Smooth muscle cell (in vitro differentiated cells): Measurements from ENCODE around the gene HELB. TPM values are rescaled to one million over a fixed set of nuclear protein-coding genes. Genes with fewer than 3 reads are reported as not detected.

Experiments
- DNase-seq: peaks from one replicate; lab custom pipeline; 2025; ENCODE audit not compliant: unreplicated experiment; lab: John Stamatoyannopoulos, UW
- H2AFZ ChIP-seq: fragments of 200-600 bp; sonication (generic); 2 replicates; pipeline ENCODE4 v1.6.0; 2016; ENCODE audit warnings: antibody characterized with exemption, low read depth, mild to moderate bottlenecking
- H3F3A ChIP-seq: fragments of 200-600 bp; sonication (generic); 2 replicates; pipeline ENCODE4 v1.6.0; 2017; ENCODE audit warnings: antibody characterized with exemption, low read depth
- H3K27ac ChIP-seq: fragments of 200-600 bp; sonication (generic); 2 replicates; pipeline ENCODE4 v1.5.1; 2016; ENCODE audit warnings: low read depth, mild to moderate bottlenecking
- H3K27me3 ChIP-seq: fragments of 200-600 bp; sonication (generic); 2 replicates; pipeline ENCODE4 v1.6.1; 2016; ENCODE audit warnings: low read depth, mild to moderate bottlenecking
- H3K36me3 ChIP-seq: fragments of 200-600 bp; sonication (generic); 2 replicates; pipeline ENCODE4 v1.5.1; 2016; ENCODE audit warnings: low read depth
- H3K4me1 ChIP-seq: fragments of 200-600 bp; sonication (generic); 2 replicates; pipeline ENCODE4 v1.5.1; 2016; ENCODE audit warnings: low read depth
- H3K4me2 ChIP-seq: fragments of 200-600 bp; sonication (generic); 2 replicates; pipeline ENCODE4 v1.6.0; 2016; ENCODE audit warnings: mild to moderate bottlenecking
- H3K4me3 ChIP-seq: fragments of 200-600 bp; sonication (generic); 2 replicates; pipeline ENCODE4 v1.5.1; 2016; ENCODE audit warnings: mild to moderate bottlenecking
- H3K79me2 ChIP-seq: fragments of 200-600 bp; sonication (generic); 2 replicates; pipeline ENCODE4 v1.6.0; 2016; ENCODE audit warnings: low read depth, mild to moderate bottlenecking
- H3K9ac ChIP-seq: fragments of 200-600 bp; sonication (generic); 2 replicates; pipeline ENCODE4 v1.6.0; 2016; ENCODE audit warnings: low read depth
- H3K9me3 ChIP-seq: fragments of 200-600 bp; sonication (generic); replicated peaks from 2 replicates; pipeline ENCODE4 v1.5.1; 2016; ENCODE audit warnings: low read depth
- H4K20me1 ChIP-seq: fragments of 200-600 bp; sonication (generic); 2 replicates; pipeline ENCODE4 v1.6.0; 2016; ENCODE audit warnings: low read depth
- WGBS: methylation state at CpG from one replicate; pipeline ENCODE4 v1.1.7; 2016; ENCODE audit warnings: low lambda C conversion rate; 5-methylcytosine and 5-hydroxymethylcytosine counted together
- polyA plus RNA-seq: library from polyadenylated mRNA; unstranded; fragments of >200 nt; fragmentation: Nextera tagmentation; extraction: Ambion mirVana; gene quantifications from 2 replicates; pipeline ENCODE4 v1.2.1, GENCODE V29; 2016
- total RNA-seq: library from RNA; depleted of rRNA; stranded (reverse); fragments of >200 nt; gene quantifications from 2 replicates; pipeline ENCODE4 v1.2.3, GENCODE V29; 2014
- TF ChIP-seq, protein P1 (sequence below): fragments of 200-600 bp; sonication (generic); IDR thresholded peaks from 2 replicates; pipeline ENCODE4 v1.5.1; 2017; ENCODE audit warnings: borderline replicate concordance, mild to moderate bottlenecking, antibody characterized with exemption; ENCODE audit not compliant: insufficient read depth, poor library complexity, severe bottlenecking

The HELB gene
- total and polyA plus RNA-seq, 2 experiments from 2014 or later = 1.9 to 5.7 TPM

DNA sequence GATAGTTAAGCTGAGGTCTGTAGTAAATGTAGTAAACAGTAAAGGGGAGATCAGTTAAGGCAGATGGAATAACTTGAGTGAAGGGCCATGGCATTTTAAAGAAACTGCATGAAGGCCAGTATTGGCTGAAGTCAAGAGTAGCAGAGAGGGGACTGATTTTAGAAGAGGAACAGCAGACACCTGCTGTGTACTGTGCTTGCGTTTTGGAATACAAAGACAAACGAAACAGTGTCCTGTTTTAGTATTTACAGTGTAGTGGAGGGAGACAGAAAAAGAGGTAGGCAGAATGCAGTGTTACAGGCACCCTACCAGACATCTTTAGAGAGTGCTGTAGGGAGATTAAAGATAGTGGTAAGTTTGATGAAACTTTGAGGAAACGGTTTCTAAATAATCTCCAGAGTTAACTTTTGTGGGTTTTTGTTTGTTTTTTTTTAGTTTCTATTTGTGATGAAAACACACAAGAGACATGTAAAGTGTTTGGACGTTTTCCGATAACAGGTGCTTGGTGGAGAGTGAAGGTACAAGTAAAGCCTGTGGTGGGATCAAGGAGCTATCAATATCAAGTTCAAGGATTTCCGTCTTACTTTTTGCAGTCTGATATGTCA, 2.1 kb downstream of the HELB start:
- H3K36me3 ChIP-seq = no peaks in the 10 kb centered on the region
- WGBS = 81% methylated on average over 6 of the region's 6 CpGs
- H3K79me2 ChIP-seq = no peaks in the 10 kb centered on the region
- peaks cover 14% of the 10 kb centered on the region for H3K4me1 ChIP-seq
- no peaks in the 10 kb centered on the region for H4K20me1 ChIP-seq
- H3K4me3 ChIP-seq = no peak overlapping the region
- peak overlapping the region; percentile 1 for H3K9ac ChIP-seq
- peak overlapping the region; percentile 97 for H3K4me2 ChIP-seq
- no peaks in the 10 kb centered on the region for H3F3A ChIP-seq
- no peaks in the 10 kb centered on the region for H3K9me3 ChIP-seq
- peaks cover 13% of the 10 kb centered on the region for H3K27me3 ChIP-seq
- H3K27ac ChIP-seq = no peak overlapping the region
- H2AFZ ChIP-seq = no peak overlapping the region
- no peak for DNase-seq
- TF ChIP-seq, protein P1, sequence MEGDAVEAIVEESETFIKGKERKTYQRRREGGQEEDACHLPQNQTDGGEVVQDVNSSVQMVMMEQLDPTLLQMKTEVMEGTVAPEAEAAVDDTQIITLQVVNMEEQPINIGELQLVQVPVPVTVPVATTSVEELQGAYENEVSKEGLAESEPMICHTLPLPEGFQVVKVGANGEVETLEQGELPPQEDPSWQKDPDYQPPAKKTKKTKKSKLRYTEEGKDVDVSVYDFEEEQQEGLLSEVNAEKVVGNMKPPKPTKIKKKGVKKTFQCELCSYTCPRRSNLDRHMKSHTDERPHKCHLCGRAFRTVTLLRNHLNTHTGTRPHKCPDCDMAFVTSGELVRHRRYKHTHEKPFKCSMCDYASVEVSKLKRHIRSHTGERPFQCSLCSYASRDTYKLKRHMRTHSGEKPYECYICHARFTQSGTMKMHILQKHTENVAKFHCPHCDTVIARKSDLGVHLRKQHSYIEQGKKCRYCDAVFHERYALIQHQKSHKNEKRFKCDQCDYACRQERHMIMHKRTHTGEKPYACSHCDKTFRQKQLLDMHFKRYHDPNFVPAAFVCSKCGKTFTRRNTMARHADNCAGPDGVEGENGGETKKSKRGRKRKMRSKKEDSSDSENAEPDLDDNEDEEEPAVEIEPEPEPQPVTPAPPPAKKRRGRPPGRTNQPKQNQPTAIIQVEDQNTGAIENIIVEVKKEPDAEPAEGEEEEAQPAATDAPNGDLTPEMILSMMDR = no peak

DNA sequence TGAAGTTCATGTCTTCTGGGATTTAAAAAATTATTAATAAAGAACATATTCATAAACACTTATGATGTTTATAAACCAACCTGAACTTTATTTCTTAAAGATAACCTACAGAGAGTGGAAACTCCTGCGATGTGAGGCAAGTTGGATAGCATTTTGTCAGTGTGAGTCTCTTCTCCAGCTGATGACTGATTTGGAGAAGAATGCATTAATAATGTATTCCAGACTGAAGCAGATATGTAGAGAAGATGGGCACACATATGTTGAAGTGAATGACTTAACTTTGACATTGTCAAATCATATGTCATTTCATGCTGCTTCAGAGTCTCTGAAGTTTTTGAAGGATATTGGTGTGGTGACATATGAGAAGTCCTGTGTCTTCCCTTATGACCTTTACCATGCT, 7.3 kb downstream of the HELB start:
- no peaks in the 10 kb centered on the region for H3K36me3 ChIP-seq
- no peak overlapping the region for H3K4me3 ChIP-seq
- H3K27ac ChIP-seq = no peak overlapping the region
- no peaks in the 10 kb centered on the region for H3F3A ChIP-seq
- H2AFZ ChIP-seq = no peak overlapping the region
- DNase-seq = no peak
- no peaks in the 10 kb centered on the region for H3K27me3 ChIP-seq
- H3K4me2 ChIP-seq = no peak overlapping the region
- no peaks in the 10 kb centered on the region for H4K20me1 ChIP-seq
- peaks cover under 1% of the 10 kb centered on the region for H3K79me2 ChIP-seq
- TF ChIP-seq, protein P1 = no peak
- H3K9ac ChIP-seq = no peak overlapping the region
- 95% methylated on average over 1 of the region's 1 CpG for WGBS
- no peaks in the 10 kb centered on the region for H3K4me1 ChIP-seq
- no peaks in the 10 kb centered on the region for H3K9me3 ChIP-seq

DNA sequence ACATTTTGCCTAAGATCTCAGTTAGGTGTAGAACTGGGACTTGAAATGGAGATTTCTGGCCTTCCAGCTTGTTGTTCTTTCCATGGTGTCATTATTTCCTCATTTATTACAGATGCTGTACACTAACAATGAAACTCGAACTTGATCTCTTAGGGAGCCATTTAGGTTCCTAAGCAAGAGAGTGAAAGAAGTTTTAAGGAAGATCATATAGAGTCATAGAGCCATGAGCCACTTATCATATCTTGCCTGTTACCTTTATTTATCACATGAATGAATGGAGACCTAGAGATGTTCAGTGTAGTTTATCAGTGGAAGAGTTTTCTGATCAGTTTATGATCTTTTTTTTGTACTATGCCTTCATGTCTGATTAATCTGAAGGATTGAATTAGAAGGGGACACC, 9.9 kb downstream of the HELB start:
- Histone ChIP-seq H2AFZ (no peak overlapping the region), H3K36me3 (no peaks in the 10 kb centered on the region), H3K27me3 (no peaks in the 10 kb centered on the region), H4K20me1 (no peaks in the 10 kb centered on the region), H3F3A (no peaks in the 10 kb centered on the region), H3K79me2 (peaks cover 5% of the 10 kb centered on the region), H3K9me3 (no peaks in the 10 kb centered on the region), H3K4me3 (no peak overlapping the region), H3K4me2 (no peak overlapping the region), H3K4me1 (no peaks in the 10 kb centered on the region), H3K9ac (no peak overlapping the region), H3K27ac (no peak overlapping the region)
- DNase-seq = no peak
- TF ChIP-seq, protein P1 = no peak
- 90% methylated on average over 1 of the region's 1 CpG for WGBS

DNA sequence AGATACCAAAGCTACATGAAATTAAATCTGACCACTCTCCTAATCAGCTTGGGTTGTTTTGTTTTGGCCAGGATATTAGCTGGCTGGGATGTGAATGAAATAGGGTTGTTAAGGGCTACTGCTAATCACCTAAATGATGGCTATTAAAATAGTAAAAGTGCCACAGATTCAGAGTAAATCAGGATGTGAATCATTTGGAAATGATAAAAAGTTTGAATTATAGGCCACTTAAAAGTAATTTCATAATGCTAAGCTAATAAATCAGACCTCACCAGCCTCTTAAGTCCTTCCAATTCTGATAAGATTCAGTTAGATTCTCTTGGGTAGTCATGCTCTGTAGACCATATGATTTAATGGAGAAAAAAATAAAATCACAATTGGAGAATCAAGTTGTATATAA, 12.0 kb downstream of the HELB start:
- Histone ChIP-seq H3K4me2 (no peak overlapping the region), H3K27ac (no peak overlapping the region), H3K9me3 (no peaks in the 10 kb centered on the region), H3K79me2 (peaks cover 5% of the 10 kb centered on the region), H3K9ac (no peak overlapping the region), H3K36me3 (no peaks in the 10 kb centered on the region), H2AFZ (no peak overlapping the region), H3K4me3 (no peak overlapping the region), H4K20me1 (no peaks in the 10 kb centered on the region), H3F3A (no peaks in the 10 kb centered on the region), H3K27me3 (no peaks in the 10 kb centered on the region), H3K4me1 (no peaks in the 10 kb centered on the region)
- TF ChIP-seq, protein P1 = no peak
- DNase-seq = no peak
